Fibroblast of pulmonary artery (primary cell): Measurements from ENCODE around the gene ZNF14.
"Not testable (repeated sequence)": the region's sequence is repeated elsewhere in the genome, so short reads cannot be mapped to it uniquely, and the experiment has no call there.

ENCODE experiments used
- DNase-seq: peaks from one replicate; pipeline ENCODE4 v3.0.0-alpha.2; 2010; ENCODE audit warnings: low read depth
- H3K4me3 ChIP-seq: replicated peaks from 2 replicates; pipeline ENCODE4 v1.5.1; 2011; ENCODE audit warnings: low read depth, mild to moderate bottlenecking, control low read depth, low read length, moderate library complexity
- CTCF ChIP-seq: IDR thresholded peaks from 2 replicates; pipeline ENCODE4 v1.5.1; 2011; ENCODE audit warnings: mild to moderate bottlenecking, control low read depth, low read length, inconsistent platforms; ENCODE audit errors: missing control alignments

Gene ZNF14

GRCh38 chr19:19719798-19720197, 13.1 kb downstream of the ZNF14 start:
- no peak for TF ChIP-seq CTCF
- H3K4me3 ChIP-seq: no peak overlapping the region
- no peak for DNase-seq

GRCh38 chr19:19711934-19712828, 20.7 kb downstream of the ZNF14 start:
- no peak overlapping the region for H3K4me3 ChIP-seq
- TF ChIP-seq CTCF: no peak
- DNase-seq: no peak

GRCh38 chr19:19711306-19711933, 21.5 kb downstream of the ZNF14 start:
- H3K4me3 ChIP-seq: no peak overlapping the region
- TF ChIP-seq CTCF: no peak
- no peak for DNase-seq

GRCh38 chr19:19710506-19710905, 22.4 kb downstream of the ZNF14 start:
- no peak for DNase-seq
- TF ChIP-seq CTCF: no peak
- H3K4me3 ChIP-seq: no peak overlapping the region

GRCh38 chr19:19704836-19705235, 28.1 kb downstream of the ZNF14 start:
- no peak overlapping the region for H3K4me3 ChIP-seq
- DNase-seq: no peak
- TF ChIP-seq CTCF: no peak

- not testable (repeated sequence) for H3K4me3 ChIP-seq, DNase-seq
Measured at GRCh38 chr19:19700493-19700892, 32.4 kb downstream of the ZNF14 start.

GRCh38 chr19:19697589-19697988, 35.3 kb downstream of the ZNF14 start:
- DNase-seq: no peak
- TF ChIP-seq CTCF: no peak
- H3K4me3 ChIP-seq: no peak overlapping the region
